Embryonic facial prominence (tissue), 1 donor: Measurements from ENCODE around the gene PSMF1.

ENCODE experiments used
- DNase-seq: peaks from one replicate; pipeline ENCODE4 v3.0.0-alpha.2; 2016; ENCODE audit errors: extremely low spot score

The PSMF1 gene

DNA sequence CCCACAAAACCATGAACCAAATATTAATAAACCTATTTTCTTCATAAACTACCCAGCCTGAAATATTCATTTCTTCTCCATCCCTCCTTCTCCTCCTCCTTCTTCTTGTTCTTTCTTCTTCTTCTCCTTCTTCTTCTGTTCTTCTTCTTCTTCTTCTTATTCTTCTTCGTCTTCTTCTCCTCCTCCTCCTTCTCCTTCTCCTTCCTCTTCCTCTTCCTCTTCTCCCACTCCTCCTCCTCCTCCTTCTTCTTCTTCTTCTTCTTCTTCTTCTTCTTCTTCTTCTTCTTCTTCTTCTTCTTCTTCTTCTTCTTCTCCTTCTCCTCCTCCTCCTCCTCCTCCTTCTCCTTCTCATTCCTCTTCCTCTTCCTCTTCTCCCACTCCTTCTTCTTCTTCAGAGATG, 71.4 kb downstream of the PSMF1 start:
- DNase-seq = no peak

GRCh38 chr20:1190847-1191246, 72.4 kb downstream of the PSMF1 start:
- DNase-seq = no peak

GRCh38 chr20:1191299-1191698, 72.9 kb downstream of the PSMF1 start:
- no peak for DNase-seq

- DNase-seq = no peak
Measured at GRCh38 chr20:1195226-1195625, 76.8 kb downstream of the PSMF1 start.

DNA sequence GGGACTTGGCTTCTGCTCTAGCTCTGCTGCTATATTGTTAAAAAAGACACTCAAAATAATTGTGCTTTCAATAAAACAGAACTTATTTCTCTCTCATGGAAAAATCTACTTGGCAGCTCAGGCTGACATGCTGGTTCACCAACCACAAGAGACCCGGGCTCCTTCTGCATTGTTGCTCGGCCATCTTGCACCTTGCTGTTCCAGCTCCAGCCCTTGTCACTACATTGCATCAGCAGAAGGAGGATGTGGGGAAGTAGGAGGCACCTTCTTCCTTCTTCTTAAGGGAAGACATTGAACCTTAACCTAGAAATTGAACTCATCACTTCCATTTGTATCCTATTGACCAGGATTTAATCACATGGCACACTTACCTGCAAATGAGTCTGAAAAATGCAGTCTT, 78.2 kb downstream of the PSMF1 start:
- DNase-seq = no peak

DNA sequence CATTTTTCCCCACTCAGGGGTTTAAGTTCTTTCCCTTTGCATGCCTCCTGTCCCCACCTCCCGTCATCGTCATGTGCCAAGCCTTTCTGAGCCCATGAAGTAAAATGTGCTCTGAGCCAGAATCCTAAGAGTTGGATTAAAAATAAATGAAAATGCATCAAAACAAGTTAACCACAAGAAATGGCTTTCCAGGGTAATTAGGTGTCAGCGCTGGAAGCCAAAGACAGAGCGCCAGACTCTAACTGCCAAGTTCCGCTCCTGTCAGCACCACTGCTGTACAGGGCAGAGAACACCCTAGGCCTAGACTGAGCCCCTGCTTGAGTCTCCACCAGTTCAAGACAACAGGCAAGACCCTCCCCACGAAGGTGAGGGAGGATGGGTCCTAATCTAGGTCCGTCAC, 79.4 kb downstream of the PSMF1 start:
- no peak for DNase-seq

DNA sequence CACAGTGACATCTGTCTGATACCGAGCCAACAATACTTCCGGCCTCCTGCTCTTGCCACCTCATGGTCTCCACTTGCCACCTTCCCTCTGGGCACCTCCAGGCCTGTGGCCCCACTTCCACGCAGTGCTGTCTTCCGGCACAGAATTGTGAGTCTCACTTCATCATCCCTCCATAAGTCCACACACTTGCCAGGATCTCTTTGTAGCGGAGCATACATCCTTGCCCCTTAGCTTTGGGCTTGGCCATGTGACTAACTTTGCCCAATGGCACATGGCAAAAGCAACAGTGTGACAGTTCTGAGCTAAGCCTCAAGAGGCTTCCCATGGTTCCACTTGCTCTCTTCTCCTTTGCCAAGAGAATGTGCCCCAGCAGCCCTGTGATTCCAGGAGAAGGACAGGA, 80.3 kb downstream of the PSMF1 start:
- no peak for DNase-seq

DNA sequence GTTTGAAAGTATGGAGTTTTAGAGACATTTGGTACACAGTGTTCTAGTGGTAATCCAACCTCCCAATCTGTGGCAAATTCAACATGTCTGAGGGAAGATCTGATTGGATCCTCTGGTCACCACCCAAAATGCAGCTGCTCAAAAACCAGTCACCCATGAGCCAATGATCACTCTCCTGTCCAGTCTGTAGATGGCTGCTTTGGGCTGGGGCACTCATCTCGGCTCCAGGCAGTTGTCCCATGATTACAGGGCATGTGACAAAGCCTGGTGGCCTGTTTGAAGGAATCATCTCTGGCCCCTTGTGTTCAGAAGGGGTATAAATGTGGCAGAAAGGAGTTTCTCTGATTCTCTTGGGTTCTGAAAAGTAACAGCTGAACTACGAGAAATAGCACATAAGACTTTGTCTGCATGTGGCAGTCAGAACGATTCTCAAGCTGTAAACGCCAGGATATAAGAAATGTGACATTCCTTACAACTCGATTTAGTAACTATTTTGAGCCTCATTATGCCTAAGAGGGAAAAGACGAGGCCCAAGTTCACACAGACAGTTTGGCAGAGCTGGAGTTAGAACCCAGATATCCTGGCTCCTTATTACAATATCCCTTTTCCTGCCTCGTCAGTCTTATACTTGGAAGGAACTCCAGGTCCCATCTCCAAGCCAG, 80.9 kb downstream of the PSMF1 start:
- no peak for DNase-seq

DNA sequence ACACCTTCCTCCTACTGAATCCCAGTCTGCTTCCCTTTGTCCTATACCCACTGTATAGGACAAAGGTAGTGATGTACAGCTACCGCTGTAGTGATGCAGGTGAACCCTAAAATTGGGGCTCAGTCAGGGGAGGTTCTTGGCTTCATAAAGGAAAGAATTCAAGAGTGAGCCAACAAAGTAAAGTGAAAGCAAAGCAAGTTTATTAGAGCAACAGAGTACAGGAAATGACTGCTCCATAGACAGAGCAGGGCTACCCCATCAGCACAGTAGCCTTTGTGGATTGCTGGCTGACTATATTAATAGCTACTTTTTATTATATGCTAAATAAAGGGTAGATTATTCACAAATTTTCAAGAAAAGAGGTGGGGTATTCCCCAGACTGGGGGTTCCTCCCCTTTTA, 81.6 kb downstream of the PSMF1 start:
- DNase-seq = no peak

- no peak for DNase-seq
Measured at GRCh38 chr20:1202762-1203504, 84.5 kb downstream of the PSMF1 start, which contains the start of gene C20orf202. TSS of gene C20orf202 (plus strand) at chr20:1203454. CDS start at chr20:1203586, 132 bp downstream.

DNA sequence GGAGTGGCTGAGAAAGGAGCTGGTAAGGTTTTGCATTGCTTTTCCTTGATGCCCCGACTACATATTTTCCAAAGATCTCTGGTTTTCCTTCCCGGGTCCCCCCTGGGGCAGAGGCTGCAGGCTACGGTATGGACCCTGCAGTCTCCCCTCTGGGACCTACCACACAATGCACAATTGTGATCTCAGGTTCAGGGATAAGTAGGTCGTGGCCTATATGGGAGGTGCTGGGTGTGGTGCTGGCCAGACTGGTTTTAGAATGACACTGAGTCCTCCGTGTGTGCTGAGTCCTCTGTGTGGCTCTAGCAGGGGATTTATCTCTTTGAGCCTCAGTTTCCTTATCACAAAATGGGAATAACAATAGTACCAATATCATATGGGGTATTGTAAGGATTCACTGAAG, 85.2 kb downstream of the PSMF1 start:
- DNase-seq = no peak

- no peak for DNase-seq
Measured at GRCh38 chr20:1204113-1204512, 85.7 kb downstream of the PSMF1 start.

- DNase-seq = no peak
Measured at GRCh38 chr20:1204576-1204975, 86.2 kb downstream of the PSMF1 start.

DNA sequence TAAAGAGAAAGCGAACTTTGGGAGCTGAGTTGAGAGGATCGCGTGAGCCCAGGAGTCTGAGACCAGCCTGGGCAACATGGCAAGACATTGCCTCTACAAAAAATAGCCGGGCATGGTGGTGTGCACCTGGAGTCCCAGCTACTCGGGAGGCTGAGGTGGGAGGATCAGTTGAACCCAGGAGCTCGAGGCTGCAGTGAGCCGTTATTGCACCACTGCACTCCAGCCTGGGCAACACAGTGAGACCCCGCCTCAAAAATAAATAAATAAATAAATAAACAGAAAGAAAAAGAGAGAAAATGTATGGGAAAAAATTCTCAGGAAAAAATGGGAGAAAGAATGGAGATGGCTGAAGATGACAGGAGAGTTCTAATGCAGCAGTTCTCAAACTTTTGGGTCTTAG, 87.4 kb downstream of the PSMF1 start:
- no peak for DNase-seq

DNA sequence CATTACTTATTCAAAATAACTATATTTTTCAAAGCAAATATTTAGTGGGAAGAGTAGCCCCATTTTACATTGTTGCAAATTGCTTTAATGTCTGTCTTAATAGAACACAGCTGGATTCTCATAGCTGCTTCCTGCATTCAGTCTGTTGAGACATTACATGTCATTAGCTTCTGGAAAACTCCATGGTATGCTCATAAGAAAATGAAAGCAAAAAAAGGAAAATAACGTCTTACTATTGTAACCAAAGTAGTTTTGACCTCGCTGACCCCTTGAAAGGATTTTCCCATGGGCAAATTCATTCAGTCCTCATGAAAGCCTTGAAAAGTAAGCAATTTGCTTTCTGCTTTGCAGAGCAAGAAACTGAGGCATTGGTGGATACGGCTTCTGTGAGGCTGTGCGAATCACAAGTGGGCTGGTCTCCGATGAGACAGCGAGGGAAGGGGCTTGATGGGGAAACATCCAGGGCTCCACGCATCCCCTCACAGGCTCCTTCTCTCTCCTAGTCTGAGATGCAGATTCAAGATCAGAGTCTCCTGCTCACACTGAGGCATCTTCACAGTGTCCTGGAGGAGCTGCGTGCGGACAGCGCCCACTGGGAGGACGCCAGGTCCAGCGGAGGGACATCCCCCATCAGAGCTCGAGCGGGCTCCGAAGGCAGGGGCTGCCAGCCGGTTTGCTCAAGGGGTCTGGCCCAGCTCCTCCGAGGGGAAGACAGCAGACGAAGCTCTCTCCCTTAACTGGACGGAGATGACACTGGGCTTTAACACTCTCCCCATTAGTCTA, 88.2 kb downstream of the PSMF1 start:
- DNase-seq = no peak

GRCh38 chr20:1207293-1207878, 89.0 kb downstream of the PSMF1 start:
- DNase-seq = no peak

GRCh38 chr20:1209447-1210387, 91.3 kb downstream of the PSMF1 start:
- DNase-seq = no peak

DNA sequence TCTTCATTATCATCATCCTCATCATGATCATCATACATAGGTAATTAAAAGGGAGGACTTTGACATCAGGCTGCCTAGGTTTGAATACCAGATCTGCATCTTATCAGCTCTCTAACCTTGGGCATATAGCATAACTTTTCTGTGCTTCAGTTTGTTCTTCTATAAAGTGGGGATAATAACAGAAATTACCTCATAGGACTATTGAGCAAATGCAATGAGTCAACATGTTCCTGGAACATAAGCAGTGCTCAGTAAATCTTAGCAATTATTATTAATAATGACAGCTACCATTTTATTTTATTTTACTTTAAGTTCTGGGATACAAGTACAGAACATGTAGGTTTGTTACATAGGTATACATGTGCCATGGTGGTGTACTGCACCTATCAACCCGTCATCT, 92.1 kb downstream of the PSMF1 start:
- DNase-seq = no peak

DNA sequence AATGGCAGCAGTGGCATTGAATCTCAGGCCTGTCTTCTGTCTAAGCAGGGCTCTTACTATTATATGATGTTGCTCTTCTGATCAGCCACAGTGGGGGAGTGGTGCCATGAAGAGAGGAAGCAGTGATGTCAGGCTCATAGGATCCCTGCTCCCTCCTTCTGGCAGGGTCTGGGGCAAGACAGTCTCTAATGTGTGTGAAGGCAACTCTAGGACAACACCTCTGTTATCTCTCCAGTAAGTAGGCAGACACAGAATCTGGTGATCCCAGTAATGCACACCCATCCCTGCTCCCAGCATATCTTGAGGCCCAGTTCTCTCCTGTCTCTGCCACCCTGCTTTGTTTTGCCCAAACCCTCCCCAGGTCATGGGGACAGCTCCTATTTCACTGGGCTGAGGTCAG, 93.6 kb downstream of the PSMF1 start:
- DNase-seq = no peak

DNA sequence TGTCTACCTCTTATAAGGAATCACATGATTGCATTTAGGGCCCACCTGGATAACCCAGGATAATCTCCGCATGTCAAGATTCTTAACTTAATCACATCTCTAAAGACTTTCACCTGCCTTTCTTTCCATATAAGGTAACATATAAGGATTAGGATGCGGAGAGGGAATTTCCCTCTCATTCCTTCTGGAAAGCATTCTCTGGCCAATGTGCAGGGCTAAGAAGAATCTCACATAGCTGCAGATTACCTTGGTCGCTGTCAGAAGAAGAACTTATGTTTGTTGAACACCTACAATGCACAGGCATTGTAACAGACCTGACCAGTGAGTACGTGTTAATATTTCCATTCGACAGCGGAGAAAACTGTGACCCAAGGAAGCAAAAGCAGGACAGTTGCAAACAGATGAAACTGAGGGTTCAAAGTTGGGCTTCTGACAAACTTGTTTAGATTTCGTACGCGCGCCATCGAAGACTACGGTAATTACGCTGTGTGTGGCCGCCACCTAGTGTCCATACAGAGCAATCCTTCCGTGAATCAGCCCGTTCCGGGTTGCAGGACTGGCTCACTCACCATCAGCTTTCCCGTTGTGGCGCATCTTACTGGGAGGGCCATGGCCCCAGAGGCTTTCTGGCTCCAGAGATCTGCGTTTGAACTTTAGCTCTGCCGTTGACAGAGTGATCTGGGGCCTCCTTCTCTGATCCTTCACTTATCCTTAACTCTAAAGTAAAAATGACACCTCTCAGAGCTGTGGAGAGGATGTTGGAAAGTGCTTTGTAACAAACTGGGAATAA, 94.4 kb downstream of the PSMF1 start:
- no peak for DNase-seq
